DMS 273 (cell line): Measurements from ENCODE around the gene LEF1.

Experiments used
- DNase-seq: peaks from one replicate; lab custom pipeline; 2025; ENCODE audit not compliant: unreplicated experiment; lab: John Stamatoyannopoulos, UW

LEF1 gene

DNA sequence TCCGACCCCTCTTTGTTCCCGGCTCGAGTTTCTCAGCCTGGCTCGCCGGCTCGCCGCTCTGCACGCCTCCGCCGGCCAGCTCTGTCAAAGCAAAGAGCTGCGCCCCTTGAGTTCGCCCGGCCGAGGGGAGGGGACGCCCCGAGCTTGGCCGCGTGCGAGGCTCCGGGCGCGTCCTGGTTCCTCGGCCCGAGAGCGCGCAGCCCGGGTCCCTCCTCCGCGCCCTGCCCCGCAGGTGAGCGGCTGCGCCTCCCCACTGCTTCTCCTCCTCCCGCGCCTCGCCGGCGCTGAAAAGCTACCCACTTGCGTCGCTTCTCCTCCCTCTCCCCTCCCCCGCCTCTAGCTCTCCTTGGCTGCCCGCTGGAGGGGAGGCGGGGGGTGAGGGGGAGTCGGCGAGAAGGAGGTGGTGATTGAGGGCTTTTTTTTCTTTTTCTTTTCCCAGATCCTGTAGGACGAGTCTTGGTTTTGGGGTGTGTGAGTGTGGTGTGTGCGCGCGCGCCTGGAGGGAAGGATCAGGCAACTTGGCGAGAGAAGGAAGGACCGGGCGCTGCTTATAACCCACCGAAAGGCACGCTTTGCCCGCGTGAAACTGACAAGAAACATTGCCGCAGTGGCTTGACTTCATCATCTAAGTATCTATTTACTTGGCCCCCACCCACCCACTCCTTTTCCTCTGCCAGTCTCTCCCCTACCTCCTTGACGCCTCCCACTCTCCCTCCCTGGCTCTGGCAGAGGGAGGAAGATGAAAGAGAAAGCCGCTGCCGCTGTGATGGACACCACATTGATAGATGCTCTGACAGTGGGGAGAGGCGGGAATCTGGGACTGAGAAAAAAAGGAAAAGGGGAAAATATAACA, at the start of gene LEF1:
Gene LEF1 (minus strand): TSS at position 262 of the 853 bp plus-strand sequence. CDS start 1,165 bp downstream, outside the sequence.
- DNase-seq, result peak; percentile 81

DNA sequence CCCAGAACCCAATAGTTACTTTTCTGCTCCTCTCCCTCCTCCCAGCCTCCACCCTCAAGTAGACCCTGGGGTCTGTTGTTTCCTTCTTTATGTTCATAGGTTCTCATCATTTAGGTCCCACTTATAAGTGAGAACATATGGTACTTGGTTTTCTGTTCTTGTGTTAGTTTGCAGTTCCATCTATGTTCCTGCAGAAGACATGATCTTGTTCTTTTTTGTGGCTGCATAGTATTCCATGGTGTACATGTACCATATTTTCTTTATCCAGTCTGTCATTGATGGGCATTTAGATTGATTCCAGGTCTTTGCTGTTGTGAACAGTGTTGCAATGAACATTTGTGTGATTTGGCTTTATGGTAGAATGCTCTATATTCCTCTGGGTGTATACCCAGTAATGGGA, 47.8 kb upstream of the LEF1 start:
- no peak for DNase-seq

GRCh38 chr4:108215055-108215454, 46.3 kb upstream of the LEF1 start:
- no peak for DNase-seq

- DNase-seq, result no peak
Measured at GRCh38 chr4:108213723-108214122, 45.0 kb upstream of the LEF1 start.

GRCh38 chr4:108213308-108213707, 44.6 kb upstream of the LEF1 start:
- no peak for DNase-seq

- no peak for DNase-seq
Measured at GRCh38 chr4:108210989-108211835, 42.5 kb upstream of the LEF1 start.

DNA sequence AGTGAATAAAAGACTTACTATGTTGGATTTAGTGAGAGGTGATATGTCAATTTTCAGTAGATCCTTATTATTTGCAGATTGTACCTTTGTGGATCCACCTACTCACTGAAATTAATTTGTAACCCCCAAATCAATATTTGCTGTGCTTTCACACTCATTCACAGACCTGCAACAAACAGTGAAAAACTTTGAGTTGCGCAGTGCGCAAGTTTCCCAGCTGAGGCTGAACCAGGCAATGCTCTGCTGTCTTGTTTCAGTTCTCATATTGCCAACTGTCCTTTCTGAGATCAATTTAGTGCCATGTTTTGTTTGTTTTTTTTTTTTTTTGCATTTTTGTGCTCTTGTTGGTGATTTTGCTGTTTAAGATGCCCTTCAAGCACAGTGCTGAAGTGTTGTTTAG, 40.8 kb upstream of the LEF1 start:
- DNase-seq, result no peak

GRCh38 chr4:108205859-108206258, 37.1 kb upstream of the LEF1 start:
- no peak for DNase-seq

DNA sequence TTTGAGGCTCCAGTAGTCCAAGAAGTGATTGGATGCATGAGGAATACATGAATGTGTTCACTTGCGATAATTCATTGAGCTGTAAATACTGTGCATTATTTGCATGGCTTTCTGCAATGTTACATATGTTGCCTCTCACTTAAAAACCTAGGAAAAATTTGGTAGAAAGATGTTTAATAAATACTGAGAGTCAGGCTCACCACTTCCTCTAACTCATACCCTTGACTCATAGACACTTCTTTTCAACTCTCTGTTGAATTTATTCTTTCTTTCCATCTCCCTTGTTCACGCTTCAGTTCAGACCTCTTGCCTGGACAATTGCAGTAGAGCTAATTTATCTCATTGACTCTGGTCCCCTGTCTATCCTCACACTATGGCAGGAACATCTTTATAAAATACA, 35.8 kb upstream of the LEF1 start:
- no peak for DNase-seq

DNA sequence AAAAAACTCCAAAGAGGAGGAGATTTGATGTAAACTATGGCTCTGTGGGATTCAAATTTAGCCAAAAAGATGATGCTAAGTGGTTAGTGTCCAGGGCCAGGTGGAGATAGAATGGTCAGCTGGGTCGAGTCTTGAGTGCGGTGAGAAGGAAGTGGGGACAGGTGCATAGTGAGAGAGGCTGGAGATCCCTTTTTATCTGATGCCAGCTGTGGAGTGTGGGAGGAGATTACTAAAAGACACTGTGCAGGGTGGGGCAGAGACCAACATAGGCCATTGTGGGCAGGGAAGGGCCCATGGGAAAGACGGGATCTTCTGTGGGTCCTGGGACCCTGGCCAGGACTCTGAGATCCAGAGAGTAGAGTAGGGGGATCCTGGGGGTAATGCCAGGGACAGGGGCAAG, 34.6 kb upstream of the LEF1 start:
- DNase-seq, result no peak

- no peak for DNase-seq
Measured at GRCh38 chr4:108201774-108202173, 33.0 kb upstream of the LEF1 start.

GRCh38 chr4:108199881-108200280, 31.1 kb upstream of the LEF1 start:
- DNase-seq, result no peak

GRCh38 chr4:108193886-108194672, 25.3 kb upstream of the LEF1 start:
- no peak for DNase-seq

GRCh38 chr4:108192935-108193334, 24.2 kb upstream of the LEF1 start:
- DNase-seq, result no peak

GRCh38 chr4:108192056-108192455, 23.3 kb upstream of the LEF1 start:
- no peak for DNase-seq

DNA sequence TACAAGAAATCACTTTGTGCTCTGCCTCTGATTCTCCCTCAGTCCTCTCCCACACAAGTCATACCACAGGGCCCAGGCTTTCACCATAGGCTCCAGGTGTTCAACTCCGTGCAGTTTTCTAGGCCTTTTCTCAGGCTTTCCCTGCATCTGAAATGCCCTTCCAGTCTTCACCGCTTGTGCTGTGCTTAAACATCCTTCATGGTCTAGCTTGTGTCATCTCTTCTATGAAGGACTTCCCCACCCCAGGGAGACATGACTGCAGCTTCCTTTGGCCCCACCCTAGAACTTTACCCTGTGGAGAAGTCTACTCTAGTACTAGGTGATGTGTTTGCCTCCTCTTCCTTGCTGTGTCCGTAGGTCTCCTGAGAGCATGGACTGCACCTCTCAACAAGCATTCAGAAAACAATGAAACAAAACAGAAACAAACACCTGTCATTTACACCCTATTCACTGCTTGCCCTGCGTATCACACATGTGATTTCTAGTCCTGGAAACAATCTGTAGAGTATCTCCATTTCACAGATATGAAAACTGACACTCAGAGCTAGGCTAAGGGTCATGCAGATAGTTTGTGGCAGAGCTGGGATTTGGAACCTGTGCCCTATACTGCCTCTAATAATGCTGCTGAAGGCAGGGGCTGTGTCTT, 22.7 kb upstream of the LEF1 start:
- DNase-seq, result no peak

- DNase-seq, result no peak
Measured at GRCh38 chr4:108188770-108189169, 20.0 kb upstream of the LEF1 start.

DNA sequence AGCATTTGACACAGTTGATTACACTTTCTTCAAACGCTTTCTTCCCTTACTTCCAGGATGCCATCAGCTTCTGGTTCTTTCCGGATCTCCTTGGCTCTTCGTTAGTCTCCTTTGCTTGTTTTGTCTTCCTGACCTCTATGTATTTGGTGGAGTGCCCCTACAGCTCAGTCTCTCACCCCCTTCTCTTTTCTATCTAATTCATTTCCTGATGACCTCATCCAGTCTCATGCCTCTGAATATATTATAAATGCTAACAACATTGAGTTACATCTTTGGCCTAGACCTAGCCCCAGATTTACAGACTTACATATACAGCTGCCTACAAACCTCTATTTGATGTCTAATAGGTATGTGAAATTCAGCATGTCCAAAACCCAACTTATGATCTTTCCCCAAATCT, 16.5 kb upstream of the LEF1 start:
- DNase-seq, result no peak

DNA sequence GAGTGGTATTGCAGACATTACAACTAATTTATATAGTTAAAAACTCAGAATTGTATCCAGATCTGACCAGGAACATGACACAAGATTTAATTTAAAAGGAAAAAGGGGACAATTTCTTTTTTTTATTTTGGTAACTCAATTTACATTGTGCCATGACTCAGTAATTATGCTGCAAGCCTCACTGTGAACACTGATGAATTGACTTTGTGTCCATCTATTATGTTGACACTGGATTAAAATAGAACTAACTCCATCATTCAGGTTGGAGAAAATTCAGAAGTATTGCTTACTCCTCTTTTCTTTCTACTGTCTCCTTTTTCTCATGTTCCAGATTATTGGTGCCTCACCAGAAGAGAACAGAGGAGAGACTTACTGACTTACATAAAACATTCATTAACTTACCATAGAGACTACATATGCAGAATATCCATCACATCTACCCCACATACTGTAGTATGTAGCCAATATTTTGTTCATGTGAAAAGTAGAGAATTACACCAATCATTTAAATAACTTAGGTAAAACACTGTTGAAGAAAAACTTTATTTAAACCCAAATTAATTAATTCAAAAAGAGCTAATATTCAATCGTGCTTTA, 15.8 kb upstream of the LEF1 start:
- no peak for DNase-seq

- peak; percentile 1 for DNase-seq
Measured at GRCh38 chr4:108181704-108182103, 13.0 kb upstream of the LEF1 start.
